ENCODE data around the gene RBMS1.

Gene RBMS1

GRCh38 chr2:160411955-160412354, 81.7 kb downstream of the RBMS1 start:
- DNase-seq (ENCODE audit: low spot score), result no peak
- FAIRE-seq, result no peak

- DNase-seq (ENCODE audit: low spot score) (no peak), FAIRE-seq (no peak)
Observed at GRCh38 chr2:160411167-160411566, 82.4 kb downstream of the RBMS1 start.

- DNase-seq (ENCODE audit: low spot score), result no peak
- no peak for FAIRE-seq
Observed at GRCh38 chr2:160409480-160409879, 84.1 kb downstream of the RBMS1 start.

- DNase-seq (ENCODE audit: low spot score) (no peak), FAIRE-seq (no peak)
Observed at GRCh38 chr2:160408959-160409291, 84.7 kb downstream of the RBMS1 start.

GRCh38 chr2:160408173-160408958, 85.2 kb downstream of the RBMS1 start:
- no peak for FAIRE-seq
- no peak for DNase-seq (ENCODE audit: low spot score)

- DNase-seq (ENCODE audit: low spot score), result peak; percentile 73
- FAIRE-seq, result no peak
Observed at GRCh38 chr2:160407393-160408172, 86.0 kb downstream of the RBMS1 start.

GRCh38 chr2:160406591-160407392, 86.8 kb downstream of the RBMS1 start:
- no peak for FAIRE-seq
- DNase-seq (ENCODE audit: low spot score), result peak; percentile 48

GRCh38 chr2:160405077-160405867, 88.3 kb downstream of the RBMS1 start:
- FAIRE-seq (no peak), DNase-seq (ENCODE audit: low spot score) (no peak)

GRCh38 chr2:160402997-160403979, 90.3 kb downstream of the RBMS1 start:
- FAIRE-seq, result no peak
- no peak for DNase-seq (ENCODE audit: low spot score)

GRCh38 chr2:160402501-160402900, 91.1 kb downstream of the RBMS1 start:
- DNase-seq (ENCODE audit: low spot score), result no peak
- FAIRE-seq, result no peak

- FAIRE-seq (no peak), DNase-seq (ENCODE audit: low spot score) (no peak)
Observed at GRCh38 chr2:160401895-160402294, 91.7 kb downstream of the RBMS1 start.

GRCh38 chr2:160399880-160400279, 93.7 kb downstream of the RBMS1 start:
- FAIRE-seq, result no peak
- no peak for DNase-seq (ENCODE audit: low spot score)

- DNase-seq (ENCODE audit: low spot score) (peak; percentile 52), FAIRE-seq (no peak)
Observed at GRCh38 chr2:160397530-160397865, 96.1 kb downstream of the RBMS1 start.

- DNase-seq (ENCODE audit: low spot score), result no peak
- FAIRE-seq, result no peak
Observed at GRCh38 chr2:160394153-160394552, 99.5 kb downstream of the RBMS1 start.

- no peak for FAIRE-seq
- no peak for DNase-seq (ENCODE audit: low spot score)
Observed at GRCh38 chr2:160392201-160392600, 101.4 kb downstream of the RBMS1 start.

GRCh38 chr2:160390544-160391455, 102.8 kb downstream of the RBMS1 start:
- no peak for FAIRE-seq
- no peak for DNase-seq (ENCODE audit: low spot score)

GRCh38 chr2:160389875-160390274, 103.7 kb downstream of the RBMS1 start:
- FAIRE-seq (no peak), DNase-seq (ENCODE audit: low spot score) (no peak)

GRCh38 chr2:160388464-160389263, 104.9 kb downstream of the RBMS1 start:
- DNase-seq (ENCODE audit: low spot score), result no peak
- FAIRE-seq, result no peak
